Measurements from ENCODE around the gene RNF41.

RNF41 gene

DNA sequence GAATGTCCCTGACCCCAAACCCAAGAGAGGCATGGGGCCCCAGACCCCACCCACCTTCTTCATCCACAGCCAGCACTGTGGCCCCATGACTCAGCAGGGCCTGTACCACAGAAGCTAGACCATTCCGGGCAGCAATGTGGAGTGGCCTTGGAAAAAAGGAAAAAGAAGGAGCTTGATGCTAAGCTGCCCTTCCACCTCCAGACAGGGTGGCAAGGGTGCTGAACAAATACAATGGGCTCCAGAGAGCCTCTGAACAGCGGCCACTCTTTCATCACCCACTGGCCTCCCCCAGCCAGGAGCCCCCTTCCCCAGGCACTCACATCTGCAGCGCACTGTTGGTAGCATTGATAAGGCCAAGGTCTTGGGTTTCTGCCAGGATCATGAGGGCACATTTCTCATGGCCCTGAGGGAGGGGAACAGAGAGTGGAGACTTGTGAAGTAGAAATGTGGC is 22.0 kb upstream of the RNF41 start:
- DNase-seq (ENCODE audit: low read depth): no peak

DNA sequence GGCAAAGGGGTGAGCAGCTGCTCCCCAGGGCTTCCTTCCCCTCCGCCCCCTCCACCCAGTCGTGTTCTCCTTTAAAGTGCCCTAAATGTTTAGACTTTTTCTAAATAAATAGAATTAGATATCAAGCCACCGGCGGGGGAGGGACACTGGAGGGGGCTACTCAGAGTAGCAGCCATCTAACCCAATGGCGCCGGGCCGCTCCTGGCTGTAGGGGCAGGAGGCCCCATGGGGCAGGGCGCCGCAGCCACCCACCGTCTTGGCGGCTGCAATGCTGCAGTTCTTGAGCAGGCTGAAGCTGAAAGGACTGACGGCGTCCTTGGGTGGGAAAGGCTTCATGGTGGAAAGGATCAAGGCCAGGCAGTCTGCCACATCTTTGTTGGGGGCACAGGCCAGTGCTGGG is 21.3 kb upstream of the RNF41 start:
- no peak for DNase-seq (ENCODE audit: low read depth)

DNA sequence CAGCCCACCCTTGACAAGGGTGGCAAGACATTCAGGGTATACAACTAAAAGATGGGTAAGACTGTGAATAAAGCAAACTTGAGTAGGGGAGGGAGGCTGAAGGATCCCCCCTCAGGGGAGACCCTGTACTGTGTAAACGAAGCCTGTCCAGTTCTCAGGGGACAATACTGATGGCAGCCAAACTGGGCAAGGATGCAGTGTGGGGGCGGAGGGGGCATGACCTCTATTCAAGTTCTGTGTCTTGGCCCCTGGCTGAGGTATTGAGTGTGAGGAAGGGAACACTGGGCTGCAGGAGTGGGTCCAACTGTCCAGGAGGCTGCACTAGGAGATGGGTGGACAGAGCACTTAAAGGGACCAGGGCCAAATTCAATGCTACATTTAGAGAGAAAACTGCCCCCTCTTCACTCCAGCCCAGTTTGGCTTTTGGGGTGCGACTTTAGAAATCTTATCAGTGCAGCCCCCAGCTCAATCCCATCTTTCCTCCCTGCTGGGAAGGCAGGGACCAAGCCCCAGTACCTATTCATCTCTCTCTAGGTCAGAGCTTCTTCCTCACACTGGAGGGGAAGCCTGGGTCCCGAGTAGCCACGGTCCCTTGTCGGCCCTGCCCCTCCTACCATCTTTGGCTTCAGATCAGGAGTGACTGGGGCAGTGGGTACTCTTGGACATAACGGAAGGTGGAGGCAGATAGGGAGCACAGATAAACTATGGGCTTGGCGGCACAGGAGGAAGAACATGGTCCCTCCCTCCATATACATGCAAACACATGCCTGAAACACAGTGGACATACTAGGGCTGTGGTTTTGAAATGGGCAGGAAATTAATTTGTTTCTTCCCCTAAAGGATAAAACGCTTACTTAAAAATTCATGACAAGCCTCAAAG is 19.9 kb upstream of the RNF41 start:
- no peak for DNase-seq (ENCODE audit: low read depth)

DNA sequence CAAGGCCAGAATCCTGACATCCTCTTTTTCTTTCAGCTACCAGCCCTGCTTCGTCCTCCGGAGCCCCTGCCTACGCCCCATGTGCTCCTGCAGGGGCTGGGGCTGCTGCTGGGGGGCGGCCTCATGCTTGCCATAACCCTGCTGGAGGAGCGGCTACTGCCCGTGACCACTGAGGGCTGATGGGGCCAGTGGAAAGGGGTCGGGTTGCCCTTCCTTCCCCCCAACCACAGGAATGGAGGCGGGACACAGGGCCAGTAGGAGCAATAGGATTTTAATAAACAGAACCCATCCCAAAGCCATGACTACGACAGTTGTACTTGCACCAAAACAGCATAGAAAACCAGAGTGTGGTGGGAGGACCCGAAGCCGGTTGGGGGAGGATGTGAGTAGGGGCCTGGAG is 15.8 kb upstream of the RNF41 start:
- no peak for DNase-seq (ENCODE audit: low read depth)

DNA sequence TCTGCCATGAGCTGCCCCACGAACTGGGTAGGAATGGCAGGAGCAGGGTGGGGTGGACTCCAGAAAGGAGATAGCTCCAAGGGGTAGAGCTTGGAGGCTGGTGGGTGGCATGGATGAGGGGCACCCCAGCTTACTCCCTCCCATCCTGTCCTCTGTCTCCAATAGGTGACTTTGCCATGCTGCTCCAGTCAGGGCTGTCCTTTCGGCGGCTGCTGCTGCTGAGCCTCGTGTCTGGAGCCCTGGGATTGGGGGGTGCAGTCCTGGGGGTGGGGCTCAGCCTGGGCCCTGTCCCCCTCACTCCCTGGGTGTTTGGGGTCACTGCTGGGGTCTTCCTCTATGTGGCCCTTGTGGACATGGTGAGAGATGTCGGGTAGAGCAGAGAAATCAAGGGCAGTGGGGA is 15.3 kb upstream of the RNF41 start:
- no peak for DNase-seq (ENCODE audit: low read depth)

DNA sequence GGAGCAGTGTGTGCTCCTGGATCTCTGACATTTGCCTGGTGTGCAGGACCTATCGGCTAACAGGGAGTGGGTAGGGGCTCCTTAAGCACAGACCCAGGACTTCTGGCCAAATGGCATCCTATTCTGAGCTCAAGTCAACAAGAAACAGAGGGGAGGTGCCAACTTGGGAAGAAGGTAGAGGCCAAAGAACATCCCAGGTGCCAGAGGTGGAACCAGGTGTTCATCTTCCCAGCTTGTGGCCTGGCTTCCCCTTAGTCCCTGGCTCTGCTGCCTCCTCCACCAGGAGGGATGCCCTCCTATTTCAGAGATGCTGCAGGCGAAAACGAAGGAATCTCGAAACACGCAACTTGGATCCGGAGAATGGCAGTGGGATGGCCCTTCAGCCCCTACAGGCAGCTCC is 14.4 kb upstream of the RNF41 start:
- no peak for DNase-seq (ENCODE audit: low read depth)

DNA sequence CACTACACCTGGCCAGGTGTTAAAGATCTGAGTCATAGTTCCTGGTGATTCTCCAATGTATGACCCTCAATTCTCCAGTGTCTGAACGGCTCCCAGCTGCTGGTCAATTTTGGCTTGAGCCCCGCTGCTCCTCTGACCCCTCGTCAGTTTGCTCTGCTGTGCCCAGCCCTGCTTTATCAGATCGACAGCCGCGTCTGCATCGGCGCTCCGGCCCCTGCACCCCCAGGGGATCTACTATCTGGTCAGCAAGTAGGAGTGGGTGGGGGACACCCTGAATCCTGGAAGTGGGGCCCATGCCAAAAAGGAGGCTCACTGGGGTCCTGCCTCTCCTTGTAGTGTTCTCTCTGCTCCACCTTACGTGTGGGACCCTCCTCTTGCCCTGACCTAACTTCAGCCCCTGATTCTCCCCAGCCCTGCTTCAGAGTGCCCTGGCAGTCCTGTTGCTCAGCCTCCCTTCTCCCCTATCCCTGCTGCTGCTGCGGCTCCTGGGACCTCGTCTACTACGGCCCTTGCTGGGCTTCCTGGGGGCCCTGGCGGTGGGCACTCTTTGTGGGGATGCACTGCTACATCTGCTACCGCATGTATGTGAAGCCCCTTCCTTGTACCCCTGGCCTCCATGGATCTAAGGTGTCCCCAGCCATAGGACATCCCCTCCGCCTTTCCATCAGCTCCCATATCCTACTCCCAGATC is 13.2 kb upstream of the RNF41 start:
- DNase-seq (ENCODE audit: low read depth): no peak

DNA sequence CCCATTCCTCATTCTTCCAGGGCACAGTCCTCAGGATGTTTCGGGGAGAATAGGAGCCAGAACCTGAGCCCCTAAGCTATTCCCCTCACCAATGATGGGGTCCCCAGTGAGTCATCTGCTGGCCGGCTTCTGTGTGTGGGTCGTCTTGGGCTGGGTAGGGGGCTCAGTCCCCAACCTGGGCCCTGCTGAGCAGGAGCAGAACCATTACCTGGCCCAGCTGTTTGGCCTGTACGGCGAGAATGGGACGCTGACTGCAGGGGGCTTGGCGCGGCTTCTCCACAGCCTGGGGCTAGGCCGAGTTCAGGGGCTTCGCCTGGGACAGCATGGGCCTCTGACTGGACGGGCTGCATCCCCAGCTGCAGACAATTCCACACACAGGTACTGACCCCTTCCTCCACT is 9.5 kb upstream of the RNF41 start:
- no peak for DNase-seq (ENCODE audit: low read depth)

DNA sequence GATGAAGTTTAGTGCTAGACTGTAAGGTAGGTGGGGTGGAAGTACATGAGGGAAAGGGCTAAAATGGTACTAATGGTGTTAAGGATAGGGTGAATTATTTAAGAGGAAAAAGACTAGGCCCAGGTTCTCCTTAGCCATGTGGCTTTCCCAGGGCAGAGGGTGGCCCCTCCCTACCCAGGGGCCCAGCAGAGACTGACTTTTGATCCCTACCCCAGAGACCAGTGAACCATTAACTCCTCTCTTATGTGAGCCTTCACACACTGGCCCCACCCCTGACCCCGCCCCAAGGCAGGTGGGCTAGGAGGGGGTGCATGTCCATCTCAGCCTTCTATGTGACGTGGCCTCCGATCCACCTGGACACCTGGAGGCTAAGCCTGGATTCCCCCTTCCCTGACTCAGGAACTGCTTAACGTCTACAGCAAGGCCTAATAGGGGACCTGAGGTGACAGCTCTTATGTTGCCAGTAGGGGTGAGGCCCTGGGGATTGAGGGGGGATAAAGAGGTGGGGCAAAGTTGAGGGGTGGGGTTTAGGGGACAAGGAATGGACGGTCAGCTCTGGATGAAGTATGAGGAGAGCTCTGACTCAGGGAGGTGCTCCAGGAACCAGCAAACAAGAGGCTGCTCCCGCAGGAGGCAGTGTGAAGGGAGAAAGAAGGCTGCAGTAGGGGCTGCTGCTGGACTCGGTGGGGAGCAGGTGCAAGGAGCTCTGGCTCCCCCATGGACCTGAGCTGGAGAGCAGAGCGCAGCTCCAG is 8.9 kb upstream of the RNF41 start:
- no peak for DNase-seq (ENCODE audit: low read depth)

DNA sequence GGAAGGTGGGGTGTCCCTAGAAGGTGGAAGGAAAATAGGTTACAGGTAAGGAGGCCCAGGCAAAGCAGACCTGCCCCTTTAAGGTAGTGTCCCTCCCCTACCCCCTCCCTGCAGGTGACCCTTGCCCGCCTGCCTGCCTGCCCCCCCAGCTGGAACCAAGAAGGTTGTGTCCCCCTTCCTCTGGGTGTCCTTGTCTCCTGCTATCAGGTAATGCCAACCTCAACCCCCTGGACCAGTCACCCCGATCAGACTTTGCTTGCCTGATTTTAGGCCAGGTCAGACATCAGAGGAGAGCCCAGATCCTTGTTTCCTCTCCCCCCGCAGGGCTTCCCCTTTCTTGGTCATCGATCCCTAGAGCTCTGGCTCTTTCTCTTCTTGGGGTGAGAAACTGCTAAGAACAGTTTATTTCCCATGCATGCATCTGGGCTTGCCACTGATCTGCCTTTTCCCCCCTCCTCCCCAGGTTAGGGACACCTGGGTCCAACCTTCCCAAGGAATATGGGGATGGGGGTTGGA is 8.3 kb upstream of the RNF41 start, which contains the start of gene SLC39A5:
Gene SLC39A5, plus strand, starts transcription at position 136 of the 516 bp plus-strand sequence. CDS start 1,224 bp downstream, outside the sequence.
- no peak for DNase-seq (ENCODE audit: low read depth)

DNA sequence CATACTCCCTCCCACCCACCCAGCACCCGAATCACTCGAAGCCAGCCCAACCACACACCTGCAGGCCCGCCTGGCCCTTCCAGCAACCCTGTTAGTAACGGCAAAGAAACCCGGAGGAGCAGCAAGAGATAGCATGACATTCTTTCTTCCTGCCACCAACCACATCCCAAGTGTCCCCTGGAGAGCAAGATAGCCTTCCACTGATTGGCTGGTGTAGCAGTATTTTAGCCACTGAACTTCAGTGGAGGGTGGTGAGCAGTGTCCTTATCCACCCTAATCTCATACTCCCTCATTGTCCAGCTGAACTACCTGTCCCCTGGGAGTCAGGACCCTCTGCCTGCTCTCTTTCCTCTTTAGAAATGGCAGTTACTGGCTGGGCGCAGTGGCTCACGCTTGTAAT is 7.4 kb upstream of the RNF41 start:
- DNase-seq (ENCODE audit: low read depth): no peak

DNA sequence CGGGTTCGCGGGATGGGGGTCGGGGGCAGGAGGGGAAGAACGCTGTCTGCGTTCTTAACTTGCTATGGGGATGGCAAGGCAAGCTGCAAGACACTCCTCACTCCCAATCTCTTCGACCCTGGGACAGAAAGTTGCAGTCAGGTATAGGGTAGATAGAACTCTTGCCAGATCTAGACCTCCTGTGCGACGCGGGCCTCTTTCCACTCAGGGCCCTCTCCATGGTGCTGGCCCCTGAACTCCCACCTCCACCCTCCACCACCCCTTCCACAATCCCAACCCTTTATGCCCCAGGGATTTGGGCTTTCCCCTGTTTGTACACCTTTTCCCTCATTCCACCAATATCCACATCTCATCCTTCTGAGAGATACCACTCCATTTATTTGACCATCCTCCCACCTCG is 3.2 kb upstream of the RNF41 start:
- DNase-seq (ENCODE audit: low read depth): no peak

DNA sequence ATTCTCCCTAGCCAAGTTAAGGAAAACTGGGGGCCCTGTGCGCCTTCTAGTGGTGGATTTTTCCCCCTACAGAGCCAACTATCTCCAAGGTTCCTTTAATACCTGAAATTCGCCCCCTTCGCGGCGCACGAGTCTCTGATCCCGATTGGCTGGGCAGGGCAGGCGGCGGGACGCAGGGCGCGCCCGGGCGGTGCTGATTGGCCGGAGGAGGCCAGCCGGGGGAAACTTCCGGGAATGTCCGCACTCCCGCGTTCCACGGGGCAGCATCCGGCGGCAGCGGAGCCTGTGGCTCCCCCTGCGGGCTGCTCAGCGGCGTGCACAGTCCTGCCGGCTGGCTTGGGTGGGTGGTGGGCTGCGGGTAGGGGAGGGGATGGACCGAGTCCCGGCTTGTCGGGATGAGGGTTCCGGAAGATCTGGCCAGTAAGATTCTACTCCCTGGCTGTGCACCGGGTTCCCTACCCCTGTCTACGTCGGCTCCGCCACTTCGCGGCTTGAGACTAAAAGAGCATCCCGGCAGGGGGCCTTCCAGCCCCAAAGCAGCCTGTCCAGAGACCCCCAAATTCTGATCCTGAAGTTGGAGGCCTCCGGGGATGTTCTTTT is 2.5 kb upstream of the RNF41 start, which contains the start of gene NABP2:
Gene NABP2, plus strand, starts transcription at position 241 of the 600 bp plus-strand sequence. CDS start 515 bp downstream, outside the sequence.
- DNase-seq (ENCODE audit: low read depth): peak; percentile 82

DNA sequence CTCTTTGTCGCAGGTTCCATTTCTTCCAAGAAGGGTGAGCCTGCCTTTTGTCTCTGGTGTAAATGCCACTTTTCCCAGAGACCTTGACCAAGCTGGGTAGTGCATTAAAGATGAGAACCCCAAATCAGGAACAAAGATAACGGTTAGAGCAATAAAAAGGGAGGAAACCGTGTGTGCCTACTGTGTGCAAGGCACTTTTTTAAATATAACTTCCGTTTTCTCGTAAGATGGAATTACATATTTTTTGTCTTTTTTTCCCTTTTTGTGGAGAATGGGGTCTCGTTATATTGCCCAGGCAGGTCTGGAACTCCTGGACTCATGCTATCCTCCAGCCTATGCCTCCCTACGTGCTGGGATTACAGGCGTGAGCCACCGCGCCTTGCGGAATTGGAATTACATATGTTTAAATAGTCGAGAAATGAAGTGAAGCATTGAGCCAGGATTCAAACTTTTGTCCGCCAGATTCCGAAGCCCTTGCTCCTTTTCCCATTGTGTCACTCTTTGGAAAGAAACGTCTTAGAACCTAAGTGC is 1.9 kb upstream of the RNF41 start:
- no peak for DNase-seq (ENCODE audit: low read depth)

DNA sequence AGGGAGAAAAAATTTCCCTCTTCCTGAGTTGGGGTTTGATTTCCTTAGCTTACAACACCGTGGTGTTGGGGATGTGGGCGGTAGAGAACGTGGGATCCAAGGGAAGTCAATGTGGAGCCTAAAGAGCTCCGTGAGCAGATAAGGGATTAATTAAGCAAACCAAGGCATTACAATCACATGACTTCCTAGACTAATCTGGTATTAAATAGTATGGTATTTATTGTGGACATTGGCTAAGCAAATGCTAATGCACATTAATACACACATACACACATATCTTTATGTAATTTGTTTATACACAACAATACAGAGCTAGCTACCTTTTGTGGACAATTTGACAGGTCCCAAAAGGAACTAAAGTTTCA is 791 bp upstream of the RNF41 start:
- DNase-seq (ENCODE audit: low read depth): no peak

DNA sequence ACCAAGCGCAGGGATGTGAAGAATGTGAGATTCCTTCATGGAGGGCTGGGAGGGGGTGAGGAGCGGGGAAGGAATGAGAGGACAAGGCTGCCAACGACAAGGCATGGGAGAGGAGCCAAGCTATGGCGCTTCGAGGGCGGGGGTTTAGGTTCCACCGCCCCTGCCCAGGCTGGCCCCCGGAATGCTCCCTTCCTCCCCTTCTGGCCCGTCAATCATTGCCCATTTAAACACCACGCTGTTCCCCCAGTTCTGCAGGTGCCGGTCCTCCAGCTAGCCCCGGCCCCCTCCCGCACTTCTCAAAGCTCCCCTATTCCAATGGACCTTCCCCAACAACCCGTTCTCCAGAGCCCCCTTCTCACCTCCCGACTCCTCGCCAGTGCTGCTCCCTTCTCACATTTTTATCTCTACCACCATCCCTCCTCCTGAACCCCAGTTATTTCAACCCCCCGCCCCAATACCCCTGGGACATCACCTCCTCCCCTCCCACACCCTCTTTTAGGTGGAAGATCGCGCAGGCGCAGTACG is 428 bp downstream of the RNF41 start:
- no peak for DNase-seq (ENCODE audit: low read depth)

DNA sequence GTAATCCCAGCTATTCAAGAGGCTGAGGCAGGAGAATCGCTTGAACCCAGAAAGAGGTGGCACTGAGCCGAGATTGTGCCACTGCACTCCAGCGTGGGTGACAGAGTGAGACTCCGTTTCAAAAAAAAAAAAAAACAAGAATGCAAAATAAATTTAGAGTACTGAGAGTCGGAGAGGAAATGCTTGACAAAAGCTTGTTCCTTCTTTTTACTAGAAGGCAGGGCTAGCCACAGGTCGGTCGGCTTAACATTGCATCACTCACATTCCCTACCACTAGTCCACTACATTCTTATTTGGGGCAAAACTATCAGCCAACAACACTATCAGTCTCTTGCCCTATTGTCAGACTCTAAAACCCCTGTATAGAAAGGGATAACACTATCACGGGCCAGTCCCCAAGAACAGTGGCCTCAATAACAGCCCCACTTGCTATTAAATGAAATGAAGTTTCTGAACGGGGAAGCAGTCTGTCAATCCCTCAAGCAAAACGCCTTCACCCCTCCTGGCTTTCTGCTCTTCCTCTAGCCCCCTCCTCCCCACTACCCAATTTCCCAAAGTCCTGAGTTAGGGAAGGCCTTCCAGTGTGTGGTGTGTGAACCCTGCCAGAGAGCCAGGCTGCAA is 1.0 kb downstream of the RNF41 start:
- no peak for DNase-seq (ENCODE audit: low read depth)

DNA sequence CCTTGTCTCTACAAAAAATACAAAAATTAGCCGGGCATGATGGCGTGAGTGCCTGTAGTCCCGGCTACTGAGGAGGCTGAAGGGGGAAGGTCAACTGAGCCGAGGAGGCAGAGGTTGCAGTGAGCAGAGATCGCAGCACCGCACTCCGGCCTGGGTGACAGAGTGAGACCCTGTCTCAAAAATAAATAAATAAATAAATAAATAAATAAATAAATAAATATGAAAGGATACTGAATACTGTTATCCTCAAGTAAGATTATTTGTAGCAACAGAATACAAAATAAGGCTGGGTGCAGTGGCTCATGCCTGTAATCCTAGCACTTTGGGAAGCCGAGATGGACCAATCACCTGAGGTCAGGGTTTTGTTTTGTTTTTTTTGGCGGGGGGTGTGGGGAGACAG is 1.9 kb downstream of the RNF41 start:
- no peak for DNase-seq (ENCODE audit: low read depth)

DNA sequence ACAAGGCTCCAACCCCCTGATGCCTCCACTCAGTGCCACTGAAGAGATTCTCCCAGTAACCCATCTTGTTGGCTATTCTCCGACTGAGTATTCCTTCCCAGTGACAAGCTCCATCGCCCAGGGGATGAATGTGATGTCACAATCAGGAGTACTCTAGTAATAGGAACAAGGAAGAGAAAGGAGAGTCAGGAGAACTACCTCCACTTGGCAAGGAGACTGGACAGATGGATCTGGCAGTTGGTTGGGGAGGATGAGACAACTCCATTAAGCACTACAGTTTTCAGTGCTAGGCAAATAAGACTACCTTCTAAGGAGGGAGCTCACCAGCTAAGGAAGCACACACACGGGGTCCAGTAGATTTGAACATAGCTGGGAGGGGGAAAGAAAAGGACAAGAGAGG is 5.3 kb downstream of the RNF41 start:
- DNase-seq (ENCODE audit: low read depth): no peak

DNA sequence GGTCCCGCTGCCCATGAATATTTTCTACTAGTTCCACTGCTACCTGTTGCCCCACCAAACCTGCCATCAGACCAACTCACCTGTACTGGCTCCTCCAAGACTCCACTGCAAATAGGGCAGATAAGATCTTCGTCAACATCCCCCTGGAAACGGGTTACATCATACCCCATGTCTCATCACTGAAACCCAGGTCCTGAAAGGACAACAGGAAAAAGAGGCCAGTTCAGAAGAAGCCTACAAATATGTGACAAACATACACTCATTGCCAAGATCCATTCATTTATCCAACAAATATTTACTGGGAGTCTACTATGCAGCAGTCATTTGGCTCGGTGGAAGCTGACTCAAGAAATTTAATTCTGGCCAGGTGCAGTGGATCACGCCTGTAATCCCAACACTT is 7.8 kb downstream of the RNF41 start:
- DNase-seq (ENCODE audit: low read depth): no peak

DNA sequence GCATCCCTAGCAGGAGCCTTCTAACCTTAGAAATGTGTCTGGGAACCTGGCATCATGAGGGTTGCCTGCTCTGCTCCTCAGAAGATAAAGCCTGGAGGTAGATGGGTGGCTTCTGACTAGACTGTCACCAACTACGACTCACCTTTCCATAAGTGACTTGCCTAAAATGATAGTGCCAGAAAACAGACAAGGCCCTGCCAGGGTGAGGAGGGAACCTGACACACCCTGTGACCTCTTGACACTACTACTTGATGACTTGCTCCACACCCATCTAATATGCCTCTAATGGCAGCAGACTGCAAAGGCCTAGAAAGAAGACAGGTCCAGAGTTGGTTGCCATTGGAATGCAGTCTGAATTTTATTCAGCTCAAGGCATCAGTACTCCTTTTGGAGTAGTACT is 9.4 kb downstream of the RNF41 start:
- DNase-seq (ENCODE audit: low read depth): no peak
